GM06990 (cell line): ENCODE data around the gene RPL26.
"Not testable (repeated sequence)": the region's sequence is repeated elsewhere in the genome, so short reads cannot be mapped to it uniquely, and the experiment has no call there.

Experiments
- DNase-seq: peaks from one replicate; pipeline ENCODE4 v3.0.0-alpha.2; 2011; ENCODE audit not compliant: insufficient read length; ENCODE audit errors: extremely low read depth
- H3K27me3 ChIP-seq: replicated peaks from 2 replicates; pipeline ENCODE4 v1.6.0; 2011; ENCODE audit warnings: low read length; ENCODE audit not compliant: control insufficient read depth, insufficient read depth
- H3K36me3 ChIP-seq: 2 replicates; pipeline ENCODE4 v1.5.1; 2011; ENCODE audit warnings: low read length; ENCODE audit not compliant: control insufficient read depth, insufficient read depth
- H3K4me3 ChIP-seq: replicated peaks from 2 replicates; pipeline ENCODE4 v1.5.1; 2011; ENCODE audit warnings: low read depth, mild to moderate bottlenecking, control low read depth, low read length
- TF ChIP-seq, protein P1 (sequence below): IDR thresholded peaks from 2 replicates; pipeline ENCODE4 v1.5.1; 2011; ENCODE audit warnings: low read length, control low read depth, mild to moderate bottlenecking, inconsistent platforms; ENCODE audit not compliant: insufficient read depth, poor library complexity, severe bottlenecking

Gene RPL26

GRCh38 chr17:8386841-8387240, 3.8 kb upstream of the RPL26 start:
- Histone ChIP-seq H3K4me3 (no peak overlapping the region), H3K27me3 (no peaks in the 10 kb centered on the region), H3K36me3 (0 out of 2 replicates have a peak, but pooled peaks cover under 1% of the 10 kb centered on the region)
- no peak for DNase-seq
- TF ChIP-seq, protein P1, sequence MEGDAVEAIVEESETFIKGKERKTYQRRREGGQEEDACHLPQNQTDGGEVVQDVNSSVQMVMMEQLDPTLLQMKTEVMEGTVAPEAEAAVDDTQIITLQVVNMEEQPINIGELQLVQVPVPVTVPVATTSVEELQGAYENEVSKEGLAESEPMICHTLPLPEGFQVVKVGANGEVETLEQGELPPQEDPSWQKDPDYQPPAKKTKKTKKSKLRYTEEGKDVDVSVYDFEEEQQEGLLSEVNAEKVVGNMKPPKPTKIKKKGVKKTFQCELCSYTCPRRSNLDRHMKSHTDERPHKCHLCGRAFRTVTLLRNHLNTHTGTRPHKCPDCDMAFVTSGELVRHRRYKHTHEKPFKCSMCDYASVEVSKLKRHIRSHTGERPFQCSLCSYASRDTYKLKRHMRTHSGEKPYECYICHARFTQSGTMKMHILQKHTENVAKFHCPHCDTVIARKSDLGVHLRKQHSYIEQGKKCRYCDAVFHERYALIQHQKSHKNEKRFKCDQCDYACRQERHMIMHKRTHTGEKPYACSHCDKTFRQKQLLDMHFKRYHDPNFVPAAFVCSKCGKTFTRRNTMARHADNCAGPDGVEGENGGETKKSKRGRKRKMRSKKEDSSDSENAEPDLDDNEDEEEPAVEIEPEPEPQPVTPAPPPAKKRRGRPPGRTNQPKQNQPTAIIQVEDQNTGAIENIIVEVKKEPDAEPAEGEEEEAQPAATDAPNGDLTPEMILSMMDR, result no peak

- no peaks in the 10 kb centered on the region for H3K27me3 ChIP-seq
- peaks cover 15% of the 10 kb centered on the region for H3K36me3 ChIP-seq
- TF ChIP-seq, protein P1, result no peak
- DNase-seq, result no peak
- H3K4me3 ChIP-seq, result no peak overlapping the region
These were observed 1.9 kb upstream of the RPL26 start for GRCh38 chr17:8384801-8385378.

- peaks cover 22% of the 10 kb centered on the region for H3K36me3 ChIP-seq
- no peak for DNase-seq
- TF ChIP-seq, protein P1, result no peak
- H3K27me3 ChIP-seq, result no peaks in the 10 kb centered on the region
- peak overlapping the region; percentile 69 for H3K4me3 ChIP-seq
These were observed 182 bp downstream of the RPL26 start for GRCh38 chr17:8382880-8383142.

GRCh38 chr17:8382052-8382879, 727 bp downstream of the RPL26 start:
- no peak for DNase-seq
- Histone ChIP-seq H3K36me3 (peaks cover 22% of the 10 kb centered on the region), H3K27me3 (no peaks in the 10 kb centered on the region), H3K4me3 (peak overlapping the region; percentile 69)
- TF ChIP-seq, protein P1, result no peak

GRCh38 chr17:8380049-8380448, 2.9 kb downstream of the RPL26 start:
- Histone ChIP-seq H3K27me3 (no peaks in the 10 kb centered on the region), H3K36me3 (peaks cover 22% of the 10 kb centered on the region), H3K4me3 (peak overlapping the region; percentile 28)
- TF ChIP-seq, protein P1, result no peak
- no peak for DNase-seq

DNA sequence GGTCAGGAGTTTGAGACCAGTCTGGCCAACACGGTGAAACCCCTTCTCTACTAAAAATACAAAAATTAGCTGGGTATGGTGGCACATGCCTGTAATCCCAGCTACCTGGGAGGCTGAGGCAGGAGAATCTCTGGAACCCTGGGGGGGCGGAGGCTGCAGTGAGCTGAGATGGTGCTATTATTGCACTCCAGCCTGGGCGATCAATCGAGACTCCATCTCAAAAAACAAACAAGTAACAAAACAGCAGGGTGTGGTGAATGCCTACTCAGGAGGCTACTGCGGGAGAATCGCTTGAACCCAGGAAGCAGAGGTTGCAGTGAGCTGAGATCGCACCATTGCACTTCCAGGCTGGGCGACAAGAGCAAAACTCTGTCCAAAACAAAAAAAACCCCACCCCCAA, 4.9 kb downstream of the RPL26 start:
- peaks cover 22% of the 10 kb centered on the region for H3K36me3 ChIP-seq
- not testable (repeated sequence) for H3K4me3 ChIP-seq, H3K27me3 ChIP-seq, DNase-seq
